Mesothelial cell of epicardium (in vitro differentiated cells): ENCODE results near the gene PPP1R14D. TPM values are rescaled to one million over a fixed set of nuclear protein-coding genes. Genes with fewer than 3 reads are reported as not detected.

Experiments
- DNase-seq, 2 experiments: peaks; one replicate each; pipeline ENCODE4 v3.0.0; 2021; ENCODE audit warnings: low spot score in 2 of 2; ENCODE audit not compliant: unreplicated experiment in 2 of 2
- H3K27ac Mint-ChIP-seq: 2 replicates; pipeline ENCODE4 v1.8.0; 2021; ENCODE audit warnings: mixed read lengths
- H3K27me3 Mint-ChIP-seq: 2 replicates; pipeline ENCODE4 v1.8.0; 2021; ENCODE audit warnings: low read depth, mixed read lengths
- H3K36me3 Mint-ChIP-seq: 2 replicates; pipeline ENCODE4 v1.8.0; 2021; ENCODE audit warnings: mixed read lengths
- H3K4me1 Mint-ChIP-seq: 2 replicates; pipeline ENCODE4 v1.8.0; 2021; ENCODE audit warnings: mixed read lengths
- H3K4me3 Mint-ChIP-seq: 2 replicates; pipeline ENCODE4 v1.8.0; 2021; ENCODE audit warnings: mild to moderate bottlenecking, moderate library complexity, mixed read lengths
- H3K9me3 Mint-ChIP-seq: 2 replicates; pipeline ENCODE4 v1.8.0; 2021; ENCODE audit warnings: mixed read lengths
- CTCF ChIP-seq: fragments of 200-600 bp; sonication (generic); IDR thresholded peaks from one replicate; pipeline ENCODE4 v1.5.0; 2021; ENCODE audit warnings: antibody characterized with exemption; ENCODE audit not compliant: unreplicated experiment
- total RNA-seq: library from RNA; stranded (reverse); gene quantifications from 3 replicates; pipeline ENCODE4 v1.2.1, GENCODE V29; 2021

The PPP1R14D gene
- total RNA-seq, 1 donor from 2014 or later: 1.7 TPM

GRCh38 chr15:40766194-40766815, 62.2 kb downstream of the PPP1R14D start:
- TF ChIP-seq CTCF: no peak
- H3K9me3 Mint-ChIP-seq: no peaks in the 10 kb centered on the region
- H3K36me3 Mint-ChIP-seq: no peaks in the 10 kb centered on the region
- no peak overlapping the region for H3K4me3 Mint-ChIP-seq
- peaks cover 45% of the 10 kb centered on the region for H3K4me1 Mint-ChIP-seq
- no peaks in the 10 kb centered on the region for H3K27me3 Mint-ChIP-seq
- DNase-seq: no peak
- peak overlapping the region; percentile 45 for H3K27ac Mint-ChIP-seq

Other genes with a start within 250 kb of the PPP1R14D start
- gene KNL1, start 234.5 kb downstream of the PPP1R14D start, total RNA-seq: 7.4 to 9.3 TPM (median 8.8 TPM) in 3 replicates
- gene RAD51, start 133.5 kb downstream of the PPP1R14D start, total RNA-seq: 8.2 to 9.3 TPM (median 8.3 TPM) in 3 replicates
- gene RMDN3, start 73.5 kb downstream of the PPP1R14D start, total RNA-seq: 25.1 to 29.3 TPM (median 26.9 TPM) in 3 replicates
- gene GCHFR, start 64.6 kb downstream of the PPP1R14D start, total RNA-seq: 12.6 to 15.8 TPM (median 14.4 TPM) in 3 replicates
- gene C15orf62, start 58.7 kb downstream of the PPP1R14D start, total RNA-seq: 0.44 to 0.47 TPM (median 0.45 TPM) in 3 replicates
- gene ZFYVE19, start 21.6 kb downstream of the PPP1R14D start, total RNA-seq: 20.9 to 24.4 TPM (median 24.2 TPM) in 3 replicates
- gene DNAJC17, start 21.2 kb downstream of the PPP1R14D start, total RNA-seq: 36.4 to 44.3 TPM (median 41.2 TPM) in 3 replicates
- gene SPINT1, start 15.3 kb upstream of the PPP1R14D start, total RNA-seq: 141 to 152 TPM (median 147 TPM) in 3 replicates
- gene RHOV, start 45.5 kb upstream of the PPP1R14D start, total RNA-seq: 3.4 to 4.4 TPM (median 3.4 TPM) in 3 replicates
- 30.1 to 31.2 TPM (median 30.5 TPM) in 3 replicates for gene VPS18, start 65.7 kb upstream of the PPP1R14D start, total RNA-seq
- 0.20 to 0.31 TPM (median 0.24 TPM) in 3 replicates for gene DLL4, start 100.6 kb upstream of the PPP1R14D start, total RNA-seq
- gene CHAC1, start 124.8 kb upstream of the PPP1R14D start, total RNA-seq: 2.7 to 3.2 TPM (median 3.1 TPM) in 3 replicates